HG02642 (cell line): ENCODE measurements around the gene S100Z.
"Not testable (repeated sequence)": the region's sequence is repeated elsewhere in the genome, so short reads cannot be mapped to it uniquely, and the experiment has no call there.

Source experiments
- ATAC-seq: cut with Tn5 transposase; IDR thresholded peaks from one replicate; pipeline ENCODE4 v1.9.1; 2021; ENCODE audit warnings: mild to moderate bottlenecking; ENCODE audit not compliant: unreplicated experiment, poor library complexity

S100Z gene

DNA sequence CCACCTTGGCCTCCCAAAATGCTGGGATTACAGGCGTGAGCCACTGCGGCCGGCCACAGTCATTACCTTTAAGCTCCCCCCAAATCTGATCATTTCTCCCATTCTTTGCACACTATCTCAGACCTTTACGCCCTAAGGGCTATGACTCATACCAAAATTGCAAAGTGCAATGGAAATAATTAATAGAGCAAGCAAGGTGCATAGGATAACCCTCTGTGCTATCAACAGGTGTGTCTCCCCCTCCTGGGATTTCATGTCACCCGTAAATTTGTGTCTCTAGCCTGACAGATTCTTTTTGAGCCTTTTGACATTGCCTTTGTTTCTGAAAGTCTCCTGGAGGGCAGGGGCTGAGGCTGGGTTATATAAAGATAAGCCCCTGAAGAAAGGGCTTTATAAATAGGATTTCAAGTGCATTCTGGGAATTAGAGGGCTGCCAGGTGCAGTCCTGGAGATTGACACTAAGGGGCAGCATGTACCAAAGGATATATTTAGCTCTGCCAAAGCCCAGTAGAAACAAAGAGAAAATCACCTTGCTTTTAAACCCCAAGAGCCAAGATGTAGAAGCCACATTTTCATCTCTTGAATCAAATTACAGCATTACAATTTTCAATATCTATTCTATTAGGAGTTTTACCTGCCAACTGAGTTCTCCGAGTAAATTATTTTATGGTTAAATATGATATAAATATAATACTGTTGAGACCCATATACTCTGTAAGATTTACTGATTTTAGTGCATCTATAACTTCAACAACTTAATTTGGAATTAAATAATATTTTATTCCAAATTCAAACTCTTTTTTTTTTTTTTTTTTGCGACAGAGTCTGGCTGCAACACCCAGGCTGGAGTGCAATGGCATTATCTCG is 18.2 kb downstream of the S100Z start:
- ATAC-seq, result peak; percentile 63

DNA sequence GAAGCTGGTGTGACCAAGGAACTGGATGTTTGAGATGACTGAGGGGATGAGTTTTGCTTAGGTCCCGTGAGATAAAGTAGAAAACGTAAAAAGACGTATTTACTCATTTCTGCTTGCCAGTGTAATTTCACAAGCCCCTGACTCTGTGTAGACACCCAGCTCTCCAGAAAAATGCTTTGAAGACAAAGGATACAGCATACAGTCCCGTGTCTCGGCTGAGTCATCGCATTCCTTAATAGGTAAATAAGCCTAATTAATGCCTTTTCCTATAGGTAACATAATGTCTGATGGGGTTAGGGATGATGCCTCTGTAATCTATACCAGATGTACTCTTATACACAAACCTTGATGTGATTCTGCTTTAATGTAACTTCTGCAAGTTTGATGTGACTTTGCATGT is 20.2 kb downstream of the S100Z start:
- no peak for ATAC-seq

DNA sequence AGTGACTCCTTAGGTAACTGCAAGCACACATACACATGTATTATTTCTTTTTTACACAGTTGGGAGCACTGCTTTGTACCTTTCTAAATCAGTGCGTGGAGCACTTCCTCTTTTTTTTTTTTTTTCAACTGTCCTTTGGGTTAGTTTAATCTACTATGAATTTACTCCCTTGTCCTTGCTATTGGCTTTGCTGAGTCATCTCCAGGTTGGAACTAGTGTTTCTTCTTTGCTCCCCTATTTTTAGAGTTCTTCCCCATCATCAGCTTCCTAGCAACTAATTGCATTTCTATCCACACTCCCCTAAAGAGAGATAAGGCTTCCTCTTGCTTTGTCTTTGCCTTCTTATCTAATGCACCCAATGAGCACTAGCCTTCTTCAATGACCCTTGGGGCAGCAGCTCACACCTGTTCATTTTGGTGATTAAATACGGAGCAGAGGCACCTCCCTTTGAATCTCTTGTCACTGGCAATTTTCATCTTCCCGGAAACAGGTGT is 24.3 kb downstream of the S100Z start:
- no peak for ATAC-seq

DNA sequence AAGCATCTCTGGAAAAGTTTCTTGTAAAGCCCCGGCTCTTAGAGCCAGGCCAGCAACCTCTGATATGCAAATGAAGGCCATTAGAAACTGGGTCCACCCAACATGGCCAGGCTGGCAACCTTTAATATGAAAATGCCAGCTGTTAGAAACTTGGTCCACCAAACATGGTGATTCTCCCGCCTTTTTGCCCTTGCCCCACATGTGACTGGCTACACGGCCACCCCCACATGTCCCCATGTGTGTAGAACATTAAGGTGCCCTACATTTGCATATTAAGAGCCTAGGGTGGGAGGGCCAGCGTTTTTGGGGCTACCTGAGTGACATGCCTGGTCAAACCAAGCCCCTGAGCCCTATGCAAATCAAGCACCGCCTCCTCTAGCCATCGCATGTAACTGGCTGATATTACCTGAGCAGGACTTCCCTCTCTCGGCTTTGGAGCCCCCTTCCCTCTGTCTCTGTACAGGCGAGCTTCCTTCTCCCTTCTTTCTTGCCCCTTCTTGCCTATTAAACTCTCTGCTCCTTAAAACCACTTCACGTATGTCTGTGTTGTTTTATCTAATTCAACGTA is 39.0 kb downstream of the S100Z start:
- ATAC-seq, result no peak

DNA sequence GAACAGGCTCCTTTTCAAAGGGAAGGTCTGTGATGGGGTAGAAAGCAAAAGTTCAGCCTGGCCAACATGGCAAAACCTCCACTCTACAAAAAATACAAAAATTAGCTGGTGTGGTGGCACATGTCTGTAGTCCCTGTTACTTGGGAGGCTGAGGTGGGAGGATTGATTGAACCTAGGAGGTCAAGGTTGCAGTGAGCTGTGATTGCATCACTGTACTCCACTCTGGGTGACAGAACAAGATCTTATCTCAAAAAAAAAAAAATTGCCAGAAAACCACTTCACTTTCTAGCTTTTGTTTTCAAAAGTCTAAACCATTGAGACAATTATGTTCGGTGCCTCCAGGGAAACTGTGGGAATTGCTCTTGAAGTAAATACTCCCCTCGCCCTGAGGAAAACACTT is 43.5 kb downstream of the S100Z start:
- no peak for ATAC-seq

DNA sequence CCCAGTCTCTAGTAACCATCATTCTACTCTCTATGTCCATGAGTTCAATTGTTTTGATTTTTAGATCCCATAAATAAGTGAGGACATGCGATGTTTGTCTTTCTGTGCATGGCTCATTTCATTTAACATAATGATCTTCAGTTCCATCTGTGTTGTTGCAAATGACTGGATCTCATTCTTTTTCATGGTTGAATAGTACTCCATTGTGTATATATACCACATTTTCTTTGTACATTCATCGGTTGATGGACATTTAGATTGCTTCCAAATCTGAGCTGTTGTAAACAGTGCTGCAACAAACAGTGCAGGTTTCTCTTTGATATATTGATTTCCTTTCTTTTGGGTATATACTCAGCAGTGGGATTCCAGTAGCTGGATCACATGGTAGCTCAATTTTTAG is 46.4 kb downstream of the S100Z start:
- no peak for ATAC-seq

DNA sequence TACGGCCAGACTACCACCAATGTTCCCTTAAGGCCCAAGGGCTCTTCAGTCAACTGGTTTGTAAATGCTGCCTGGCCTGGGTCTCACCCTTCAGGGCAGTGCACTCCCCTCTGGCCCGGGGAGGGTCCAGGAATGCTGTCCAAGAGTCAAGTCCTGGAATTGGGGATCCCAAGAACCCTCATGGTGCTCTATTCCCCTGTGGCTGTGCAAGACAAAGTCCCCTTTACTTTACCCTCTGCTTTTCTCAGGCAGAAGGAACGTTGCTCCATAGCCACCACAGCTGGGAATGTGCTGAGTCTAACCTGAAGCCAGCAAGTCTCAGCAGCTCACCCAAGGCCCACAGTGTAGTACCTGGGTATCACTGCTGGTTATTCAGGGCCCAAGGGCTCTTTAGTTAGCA is 51.7 kb downstream of the S100Z start:
- no peak for ATAC-seq

DNA sequence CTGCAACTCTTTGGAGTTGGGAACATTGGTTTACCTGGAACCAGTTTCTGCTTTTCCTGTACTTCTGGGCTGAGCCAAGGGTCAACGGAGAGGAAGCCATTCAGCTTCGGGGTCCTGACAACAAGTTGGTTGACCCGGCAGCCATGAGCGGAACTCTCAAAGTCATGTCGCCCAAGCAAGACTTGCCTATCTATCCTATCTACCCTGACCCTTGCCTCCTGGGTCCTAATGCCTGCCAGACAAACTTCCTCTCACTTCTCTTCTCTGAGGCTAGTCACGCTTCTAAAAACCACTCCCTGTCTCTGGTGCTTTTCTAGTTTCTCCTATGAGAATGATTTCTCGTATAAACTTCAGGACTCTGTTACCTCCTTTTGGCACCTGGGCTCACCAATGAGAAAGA is 58.4 kb downstream of the S100Z start:
- ATAC-seq, result no peak

DNA sequence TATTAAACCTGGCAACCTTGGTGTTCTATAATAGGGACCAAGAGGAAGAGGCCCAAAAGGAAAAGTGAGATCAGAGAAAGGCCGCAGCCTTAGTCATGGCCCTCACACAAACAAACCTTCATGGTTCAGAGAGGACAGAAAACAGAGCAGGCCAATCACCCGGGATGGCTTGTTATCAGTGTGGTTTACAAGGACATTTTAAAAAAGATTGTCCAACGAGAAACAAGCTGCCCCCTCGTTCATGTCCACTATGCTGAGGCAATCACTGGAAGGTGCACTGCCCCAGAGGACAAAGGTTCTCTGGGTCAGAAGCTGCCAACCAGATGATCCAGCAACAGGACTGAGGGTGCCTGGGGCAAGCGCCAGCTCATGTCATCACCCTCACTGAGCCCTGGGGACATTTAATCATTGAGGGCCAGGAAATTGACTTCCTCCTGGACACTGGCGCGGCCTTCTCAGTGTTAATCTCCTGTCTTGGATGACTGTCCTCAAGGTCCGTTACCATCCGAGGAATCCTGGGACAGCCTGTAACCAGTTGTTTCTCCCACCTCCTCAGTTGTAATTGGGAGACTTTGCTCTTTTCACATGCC is 60.6 kb downstream of the S100Z start:
- ATAC-seq, result not testable (repeated sequence)

DNA sequence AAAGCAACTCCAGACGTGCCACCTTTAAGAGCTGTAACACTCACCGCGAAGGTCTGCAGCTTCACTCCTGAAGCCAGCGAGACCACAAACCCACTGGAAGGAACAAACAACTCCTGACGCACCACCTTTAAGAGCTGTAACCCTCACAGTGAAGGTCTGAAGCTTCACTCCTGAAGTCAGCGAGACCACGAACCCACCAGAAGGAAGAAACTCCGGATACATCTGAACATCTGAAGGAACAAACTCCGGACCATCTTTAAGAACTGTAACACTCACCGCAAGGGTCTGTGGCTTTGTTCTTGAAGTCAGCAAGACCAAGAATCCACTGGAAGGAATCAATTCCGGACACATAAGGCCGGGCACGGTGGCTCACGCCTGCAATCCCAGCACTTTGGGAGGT is 64.9 kb downstream of the S100Z start:
- not testable (repeated sequence) for ATAC-seq

DNA sequence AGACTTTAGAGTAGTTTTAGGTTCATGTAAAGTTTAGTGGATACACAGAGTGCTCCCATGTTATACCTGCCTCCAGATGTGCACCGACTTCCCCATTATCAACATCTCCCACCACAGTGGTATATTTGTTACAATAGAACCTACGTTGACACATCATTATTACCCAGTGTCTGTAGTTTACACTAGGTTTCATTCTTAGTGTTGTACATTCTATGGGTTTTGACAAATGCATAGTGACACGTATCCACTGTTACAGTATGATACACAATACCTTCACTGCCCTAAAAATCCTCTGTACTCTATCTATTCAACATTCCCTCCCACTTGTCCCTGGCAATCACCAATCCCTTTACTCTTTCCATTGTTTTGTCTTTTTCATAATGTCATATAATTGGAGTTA is 68.7 kb downstream of the S100Z start:
- no peak for ATAC-seq

DNA sequence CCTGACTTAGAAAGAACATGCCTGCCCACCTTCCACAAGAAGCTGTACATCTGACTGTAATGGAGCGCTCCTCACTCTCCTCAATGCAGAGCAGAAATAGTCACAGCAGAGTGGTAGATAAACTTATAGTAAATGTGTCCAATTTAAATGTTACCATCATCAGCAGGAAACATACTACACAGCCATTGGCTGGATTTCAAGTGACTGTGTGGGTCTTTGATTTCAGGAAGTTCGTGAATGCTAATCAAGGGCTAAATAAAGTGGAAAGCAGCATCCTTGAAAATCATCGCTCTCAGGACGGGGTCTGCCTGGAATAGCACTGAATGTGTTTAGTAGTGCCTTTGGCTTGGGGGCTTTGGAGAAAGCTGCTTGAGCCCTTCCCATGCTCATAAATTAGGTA is 70.7 kb downstream of the S100Z start:
- ATAC-seq, result no peak

DNA sequence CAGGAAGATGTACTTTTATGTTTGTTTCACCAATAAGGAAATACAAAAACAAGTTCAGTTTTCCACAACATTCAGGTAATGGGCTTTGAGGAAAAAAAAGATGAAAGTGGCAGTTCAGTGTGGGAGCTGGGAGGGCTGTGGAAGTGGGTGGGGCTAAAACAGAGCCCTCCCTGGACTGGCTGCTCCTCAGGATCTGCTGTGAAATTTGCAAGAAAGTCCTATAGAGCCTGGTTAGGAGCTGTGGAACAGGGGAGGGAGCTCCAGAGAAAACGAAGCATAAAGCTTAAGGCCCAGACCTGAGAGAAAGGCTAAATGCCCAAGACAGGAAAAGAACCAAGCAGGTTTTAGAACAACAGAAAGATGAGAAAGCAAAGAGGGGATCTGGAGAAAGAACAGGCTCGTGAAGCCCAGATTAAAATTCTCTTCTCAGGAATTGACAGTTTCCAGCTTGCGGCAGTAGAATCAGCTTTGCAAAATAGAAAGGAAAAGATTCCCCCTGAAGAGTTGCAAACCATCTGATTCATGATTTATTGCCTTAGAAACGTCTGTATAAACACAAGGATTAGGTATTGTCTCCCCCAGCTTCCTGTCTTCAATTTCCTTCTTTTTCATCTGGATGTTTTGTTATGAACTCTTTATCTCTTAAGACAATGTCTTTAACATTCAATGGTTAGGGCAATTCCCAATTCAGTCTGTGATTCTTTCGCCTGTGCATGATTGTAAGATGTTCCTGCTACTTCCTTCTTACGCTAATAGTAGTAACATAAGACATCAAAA is 76.7 kb downstream of the S100Z start:
- ATAC-seq, result no peak

DNA sequence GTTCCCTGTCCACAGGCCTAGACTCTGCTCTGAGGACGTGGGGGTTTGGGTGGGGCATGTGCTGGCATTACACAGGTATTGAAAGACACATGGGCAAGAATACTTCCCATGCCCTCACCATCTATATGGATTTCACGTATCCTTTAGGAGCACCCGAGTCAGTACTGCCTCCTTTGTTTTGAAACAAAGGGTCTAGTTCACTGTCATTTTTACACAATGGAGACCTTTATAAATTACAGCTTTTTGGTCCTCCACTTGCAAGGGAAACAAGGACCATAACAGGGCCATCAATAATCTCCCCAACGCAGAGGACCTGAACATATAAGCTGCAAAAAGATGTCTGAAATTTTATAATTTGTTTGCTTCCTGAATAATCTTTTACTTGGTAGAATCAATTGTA is 78.1 kb downstream of the S100Z start:
- no peak for ATAC-seq

DNA sequence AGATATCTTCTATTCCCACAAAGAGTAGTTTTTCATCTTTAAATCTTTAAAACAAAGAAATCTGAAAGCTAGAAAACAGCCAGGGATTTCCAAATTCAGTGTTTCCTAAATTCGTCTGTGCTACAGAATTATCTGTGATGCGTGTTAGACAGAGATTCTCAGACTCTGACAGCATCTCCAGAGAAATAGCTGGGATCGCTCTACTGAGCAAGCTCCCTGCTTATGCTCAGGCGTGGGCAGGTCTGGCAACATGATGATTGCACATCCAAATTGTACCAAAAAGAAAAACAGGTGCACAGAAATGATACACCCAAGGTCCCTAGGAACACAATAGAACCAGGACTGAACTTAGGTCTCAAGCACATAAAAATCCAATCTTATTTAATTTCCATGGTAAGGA is 80.3 kb downstream of the S100Z start:
- no peak for ATAC-seq

DNA sequence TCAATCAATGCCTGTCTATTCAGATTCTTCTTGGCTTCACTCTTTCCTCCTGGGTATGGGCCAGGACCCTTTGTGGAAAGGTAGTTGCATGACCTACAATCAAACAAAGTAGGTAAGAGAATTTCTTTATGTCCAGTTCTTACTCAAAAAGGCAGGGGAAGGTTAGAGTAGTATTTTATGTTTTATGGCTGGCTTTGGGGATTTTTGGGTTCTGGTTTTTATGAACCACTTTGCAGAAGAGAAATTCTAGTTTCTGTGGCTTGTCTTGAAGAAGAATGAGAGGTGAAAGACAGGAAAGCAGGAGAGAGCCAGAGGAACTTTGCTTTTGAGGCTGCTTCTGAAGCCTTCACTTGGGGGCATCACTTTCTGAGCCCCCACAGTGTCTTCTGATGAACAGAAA is 88.4 kb downstream of the S100Z start:
- ATAC-seq, result no peak

DNA sequence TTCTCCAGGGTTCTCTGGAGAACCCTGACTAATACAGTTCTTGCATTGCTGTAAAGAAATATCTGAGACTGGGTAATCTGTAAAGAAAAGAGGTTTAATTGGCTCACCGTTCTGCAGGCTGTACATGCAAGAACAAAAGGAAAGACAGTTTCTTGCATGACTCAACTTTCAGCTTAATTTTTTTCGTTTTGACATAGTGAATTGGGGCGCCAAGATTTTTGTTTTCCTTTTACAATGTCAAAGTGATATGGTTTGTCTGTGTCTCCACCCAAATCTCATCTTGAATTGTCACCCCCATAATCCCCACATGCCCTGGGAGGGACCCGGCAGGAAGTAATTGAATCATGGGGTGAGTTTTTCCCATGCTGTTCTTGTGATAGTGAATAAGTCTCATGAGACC is 91.2 kb downstream of the S100Z start:
- no peak for ATAC-seq

DNA sequence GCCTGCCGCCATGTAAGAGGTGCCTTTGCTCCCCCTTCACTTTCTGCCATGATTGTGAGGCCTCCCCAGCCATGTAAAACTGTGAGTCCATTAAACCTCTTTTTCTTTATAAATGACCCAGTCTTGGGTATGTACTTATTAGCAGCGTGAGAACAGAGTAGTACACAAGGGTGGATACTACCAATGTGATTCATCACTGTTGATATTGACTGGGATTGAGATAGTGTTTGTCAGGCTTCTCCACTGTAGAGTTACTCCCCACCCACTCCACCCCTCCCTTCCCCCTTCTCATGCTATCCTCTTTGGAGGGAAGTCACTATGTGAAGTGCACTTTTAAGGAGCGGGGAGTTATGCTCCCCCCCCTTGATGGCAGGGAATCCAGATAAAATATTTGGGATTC is 91.6 kb downstream of the S100Z start:
- no peak for ATAC-seq

DNA sequence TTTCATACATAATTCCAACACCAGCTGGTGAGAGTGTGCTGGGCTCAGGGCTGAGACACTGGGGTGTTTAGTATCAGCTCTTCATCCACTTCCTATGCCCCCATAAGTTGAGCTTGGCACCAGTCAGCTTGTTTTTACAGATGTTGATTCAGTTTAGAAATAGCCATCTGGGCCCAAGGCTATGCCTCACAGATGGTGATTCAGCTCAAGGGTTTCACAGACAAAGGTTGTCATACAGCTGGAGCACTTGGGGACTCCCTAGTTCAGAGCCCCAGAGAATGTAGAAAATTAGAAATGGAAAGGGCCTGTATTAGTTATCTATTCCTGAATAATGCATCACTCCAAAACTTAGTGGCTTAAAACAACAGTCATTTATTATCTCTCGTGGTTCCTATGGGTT is 92.8 kb downstream of the S100Z start:
- no peak for ATAC-seq

DNA sequence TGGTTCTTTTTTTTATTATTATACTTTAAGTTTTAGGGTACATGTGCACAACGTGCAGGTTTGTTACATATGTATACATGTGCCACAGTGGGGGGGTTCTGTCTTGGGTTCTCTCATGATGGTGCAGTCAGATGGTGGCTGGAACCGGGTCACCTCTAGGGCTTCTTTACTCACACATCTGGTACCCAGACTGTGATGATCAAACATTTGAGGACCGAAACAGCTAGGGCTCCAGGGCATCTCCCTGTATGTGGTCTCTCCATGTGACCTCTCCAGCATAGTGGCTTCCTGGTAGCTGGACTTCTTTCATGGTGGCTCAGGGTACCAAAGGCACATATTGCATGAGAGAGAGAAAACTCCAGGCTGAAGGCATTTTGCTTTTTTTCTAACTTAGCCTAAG is 93.2 kb downstream of the S100Z start:
- no peak for ATAC-seq

DNA sequence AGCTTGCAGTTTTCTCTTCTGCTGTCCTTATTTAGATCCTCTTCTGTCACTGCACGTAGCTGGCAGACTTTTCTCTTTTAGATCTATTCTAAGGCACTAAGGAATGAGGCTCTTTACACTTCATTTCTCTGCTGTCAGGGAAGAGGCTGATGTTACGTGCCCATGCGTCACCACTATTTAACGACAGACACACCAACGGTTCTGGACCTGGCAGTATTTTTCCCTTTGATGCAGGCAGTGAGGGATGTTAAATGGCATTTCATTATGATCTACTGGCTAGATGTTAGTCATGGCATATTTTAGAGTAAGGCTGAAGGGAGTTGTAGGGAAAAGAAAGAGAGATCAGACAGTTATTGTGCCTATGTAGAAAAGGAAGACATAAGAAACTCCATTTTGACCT is 94.8 kb downstream of the S100Z start:
- no peak for ATAC-seq
